CD4-positive, CD25-positive, alpha-beta regulatory T cell (primary cell): ENCODE results near the gene TMEM201. TPM values are rescaled to one million over a fixed set of nuclear protein-coding genes. Genes with fewer than 3 reads are reported as not detected.
A peak's percentile ranks its signal among the peaks of the same experiment; 100 is the strongest.
"Not testable (repeated sequence)": the region's sequence is repeated elsewhere in the genome, so short reads cannot be mapped to it uniquely, and the experiment has no call there.

Experiments
- ATAC-seq, 2 donors: fragments of 150-1000 bp; cut with Tn5 transposase; one replicate each; pipeline ENCODE4 v1.10.0; 2021; ENCODE audit warnings: low read depth in 2 of 2, moderate number of reproducible peaks in 2 of 2, moderate library complexity in 1 of 2
- DNase-seq, 3 donors: peaks; one replicate each; pipeline versions ENCODE4 v3.0.0 to v3.0.0-alpha.2; 2012 to 2022; ENCODE audit warnings: mixed read lengths in 1 of 3
- H3K27ac ChIP-seq: one replicate; pipeline ENCODE4 v1.7.0; 2013; ENCODE audit warnings: mild to moderate bottlenecking, low read length; ENCODE audit not compliant: insufficient read depth, poor library complexity, severe bottlenecking
- H3K27me3 ChIP-seq: one replicate; pipeline ENCODE4 v1.7.0; 2013; ENCODE audit warnings: low read length; ENCODE audit not compliant: control insufficient read depth, insufficient read depth
- H3K36me3 ChIP-seq: one replicate; pipeline ENCODE4 v1.7.0; 2013; ENCODE audit warnings: mild to moderate bottlenecking, low read length, moderate library complexity; ENCODE audit not compliant: control insufficient read depth, insufficient read depth
- H3K4me1 ChIP-seq: 2 replicates; pipeline ENCODE4 v1.7.0; 2013; ENCODE audit warnings: mild to moderate bottlenecking, low read length; ENCODE audit not compliant: insufficient read depth, control insufficient read depth, poor library complexity, severe bottlenecking
- H3K4me3 ChIP-seq: one replicate; pipeline ENCODE4 v1.7.0; 2013; ENCODE audit warnings: low read depth, mild to moderate bottlenecking, low read length, moderate library complexity
- H3K9me3 ChIP-seq, 2 experiments: 1 replicate in 1 of 2; 2 replicates in 1 of 2; pipeline ENCODE4 v1.7.0; 2013; ENCODE audit warnings: low read length in 2 of 2, mild to moderate bottlenecking in 1 of 2, moderate library complexity in 1 of 2; ENCODE audit not compliant: control insufficient read depth in 2 of 2
- H3K27ac Mint-ChIP-seq, 3 donors: one replicate each; pipeline ENCODE4 v1.8.0; 2020 to 2022; ENCODE audit warnings: mild to moderate bottlenecking in 3 of 3, mixed read lengths in 3 of 3, moderate library complexity in 2 of 3
- H3K27me3 Mint-ChIP-seq: one replicate; pipeline ENCODE4 v1.8.0; 2022; ENCODE audit warnings: mild to moderate bottlenecking, mixed read lengths
- H3K36me3 Mint-ChIP-seq: one replicate; pipeline ENCODE4 v1.8.0; 2020; ENCODE audit warnings: mixed read lengths
- H3K4me1 Mint-ChIP-seq, 4 donors: one replicate each; pipeline ENCODE4 v1.8.0; 2020 to 2022; ENCODE audit warnings: mixed read lengths in 4 of 4, mild to moderate bottlenecking in 1 of 4
- H3K4me3 Mint-ChIP-seq, 4 donors: one replicate each; pipeline ENCODE4 v1.8.0; 2020 to 2022; ENCODE audit warnings: mild to moderate bottlenecking in 4 of 4, mixed read lengths in 4 of 4, moderate library complexity in 3 of 4
- H3K9me3 Mint-ChIP-seq, 7 donors: one replicate each; pipeline ENCODE4 v1.8.0; 2020 to 2022; ENCODE audit warnings: mixed read lengths in 7 of 7, mild to moderate bottlenecking in 3 of 7, moderate library complexity in 2 of 7
- polyA plus RNA-seq, 4 donors: library from polyadenylated mRNA; unstranded; fragments of 300-500 nt; fragmentation: Illumina TruSeq; gene quantifications; one replicate each; pipeline ENCODE4 v1.2.3, GENCODE V29; 2021
- total RNA-seq: library from RNA; stranded (reverse); gene quantifications from one replicate; pipeline ENCODE4 v1.2.3, GENCODE V29; 2022

The TMEM201 gene
- total and polyA plus RNA-seq, 5 donors from 2014 or later: 1.1 to 12.1 (median 1.5) TPM

- H3K4me3 Mint-ChIP-seq: no peak overlapping the region
- no peaks in the 10 kb centered on the region for H3K9me3 Mint-ChIP-seq
- no peaks in the 10 kb centered on the region for H3K27me3 Mint-ChIP-seq
- Histone ChIP-seq H3K4me3 (no peak overlapping the region), H3K9me3 (no peaks in the 10 kb centered on the region), H3K27me3 (no peaks in the 10 kb centered on the region), H3K4me1 (no peaks in the 10 kb centered on the region), H3K27ac (no peak overlapping the region), H3K36me3 (peaks cover 19% of the 10 kb centered on the region)
- ATAC-seq (no peak), DNase-seq (no peak)
- no peak overlapping the region for H3K27ac Mint-ChIP-seq
- peaks cover 5 to 17% (median 8%) of the 10 kb centered on the region in 4 donors for H3K4me1 Mint-ChIP-seq
- H3K36me3 Mint-ChIP-seq: peaks cover 23% of the 10 kb centered on the region
Observed at GRCh38 chr1:9553736-9554144, 35.0 kb upstream of the TMEM201 start.

GRCh38 chr1:9555942-9556341, 32.8 kb upstream of the TMEM201 start:
- Histone ChIP-seq H3K9me3 (no peaks in the 10 kb centered on the region), H3K27me3 (no peaks in the 10 kb centered on the region), H3K36me3 (peaks cover 19% of the 10 kb centered on the region), H3K4me1 (peaks cover 7% of the 10 kb centered on the region), H3K4me3 (no peak overlapping the region), H3K27ac (no peak overlapping the region)
- H3K27me3 Mint-ChIP-seq: no peaks in the 10 kb centered on the region
- no peak for ATAC-seq
- H3K4me3 Mint-ChIP-seq: no peak overlapping the region
- no peaks in the 10 kb centered on the region for H3K9me3 Mint-ChIP-seq
- peaks cover 5 to 28% (median 18%) of the 10 kb centered on the region in 4 donors for H3K4me1 Mint-ChIP-seq
- no peak for DNase-seq
- H3K27ac Mint-ChIP-seq: no peak overlapping the region
- H3K36me3 Mint-ChIP-seq: peaks cover 28% of the 10 kb centered on the region

DNA sequence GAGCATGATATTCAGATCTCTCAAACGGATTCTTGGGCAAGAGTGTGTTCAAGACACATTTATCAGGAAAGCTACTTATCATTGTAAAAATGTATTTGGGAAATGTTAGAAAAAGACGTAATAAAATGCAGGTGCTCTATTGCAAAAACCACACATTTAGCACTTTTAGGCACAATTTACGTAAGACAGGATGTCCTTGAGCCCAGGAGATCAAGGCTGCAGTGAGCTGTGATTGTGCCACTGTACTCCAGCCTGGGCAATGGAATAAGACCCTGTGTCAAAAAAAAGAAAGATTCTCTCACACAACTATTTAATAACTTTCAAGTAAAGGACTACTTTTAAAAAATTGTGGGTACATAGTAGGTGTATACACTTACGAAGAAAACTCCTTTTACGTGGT, 31.1 kb upstream of the TMEM201 start:
- H3K4me3 ChIP-seq: no peak overlapping the region
- no peak overlapping the region for H3K27ac ChIP-seq
- no peak overlapping the region for H3K27ac Mint-ChIP-seq
- no peak for DNase-seq
- no peaks in the 10 kb centered on the region for H3K27me3 ChIP-seq
- H3K4me3 Mint-ChIP-seq: no peak overlapping the region
- H3K27me3 Mint-ChIP-seq: no peaks in the 10 kb centered on the region
- no peaks in the 10 kb centered on the region for H3K9me3 ChIP-seq
- no peak for ATAC-seq
- peaks cover 0 to 24% (median 17%) of the 10 kb centered on the region in 4 donors for H3K4me1 Mint-ChIP-seq
- H3K4me1 ChIP-seq: peaks cover 7% of the 10 kb centered on the region
- no peaks in the 10 kb centered on the region for H3K9me3 Mint-ChIP-seq
- peaks cover 25% of the 10 kb centered on the region for H3K36me3 Mint-ChIP-seq
- peaks cover 19% of the 10 kb centered on the region for H3K36me3 ChIP-seq

GRCh38 chr1:9558271-9558945, 30.3 kb upstream of the TMEM201 start:
- Mint-ChIP-seq H3K27ac (peak overlapping the region; percentile 16 to 57 (median 24)), H3K9me3 (no peaks in the 10 kb centered on the region), H3K27me3 (no peaks in the 10 kb centered on the region), H3K36me3 (peaks cover 25% of the 10 kb centered on the region), H3K4me1 (peaks cover 0 to 24% (median 18%) of the 10 kb centered on the region in 4 donors), H3K4me3 (peak overlapping the region in 1 of 4 donors; percentile 4)
- Histone ChIP-seq H3K27ac (no peak overlapping the region), H3K36me3 (peaks cover 19% of the 10 kb centered on the region), H3K4me3 (no peak overlapping the region), H3K9me3 (no peaks in the 10 kb centered on the region), H3K27me3 (no peaks in the 10 kb centered on the region), H3K4me1 (peaks cover 7% of the 10 kb centered on the region)
- no peak for DNase-seq
- peak; percentile 40 to 44 for ATAC-seq

DNA sequence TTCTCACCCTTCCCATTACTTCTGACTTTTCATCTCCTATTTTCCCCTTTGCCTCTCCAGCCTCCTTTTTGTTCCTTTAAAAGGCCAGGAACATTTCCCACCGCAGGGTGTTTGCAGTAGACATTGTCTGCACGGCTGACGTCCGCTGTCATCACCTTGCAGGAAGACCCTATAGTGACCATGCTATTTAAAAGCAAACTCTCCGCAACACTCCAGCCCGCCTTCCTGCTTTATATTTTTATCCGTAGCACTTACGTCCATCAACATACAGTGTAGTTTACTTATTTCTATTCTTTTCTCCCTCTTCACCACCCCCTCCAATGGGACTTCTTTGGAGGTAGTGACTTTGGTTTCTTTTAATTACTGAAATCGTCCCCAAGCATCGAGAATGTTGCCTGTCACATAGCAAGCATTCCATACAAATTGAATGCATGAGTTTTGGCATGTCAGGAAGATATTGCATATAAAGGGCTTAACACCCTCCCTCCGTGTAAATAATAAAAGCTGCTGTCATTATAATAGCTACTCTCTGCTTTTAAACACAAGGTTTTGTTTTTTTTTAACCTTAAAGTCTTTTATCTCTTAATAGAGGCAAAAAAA, 29.7 kb upstream of the TMEM201 start:
- peak overlapping the region in 3 of 4 donors; percentile 21 to 53 (median 40) for H3K4me3 Mint-ChIP-seq
- ATAC-seq: no peak
- Histone ChIP-seq H3K9me3 (no peaks in the 10 kb centered on the region), H3K27ac (no peak overlapping the region), H3K36me3 (peaks cover 16% of the 10 kb centered on the region), H3K4me3 (no peak overlapping the region), H3K4me1 (peaks cover 7% of the 10 kb centered on the region), H3K27me3 (no peaks in the 10 kb centered on the region)
- DNase-seq: no peak
- peaks cover 0 to 24% (median 18%) of the 10 kb centered on the region in 4 donors for H3K4me1 Mint-ChIP-seq
- no peaks in the 10 kb centered on the region for H3K27me3 Mint-ChIP-seq
- H3K36me3 Mint-ChIP-seq: peaks cover 20% of the 10 kb centered on the region
- peak overlapping the region; percentile 16 to 57 (median 24) for H3K27ac Mint-ChIP-seq
- no peaks in the 10 kb centered on the region for H3K9me3 Mint-ChIP-seq

DNA sequence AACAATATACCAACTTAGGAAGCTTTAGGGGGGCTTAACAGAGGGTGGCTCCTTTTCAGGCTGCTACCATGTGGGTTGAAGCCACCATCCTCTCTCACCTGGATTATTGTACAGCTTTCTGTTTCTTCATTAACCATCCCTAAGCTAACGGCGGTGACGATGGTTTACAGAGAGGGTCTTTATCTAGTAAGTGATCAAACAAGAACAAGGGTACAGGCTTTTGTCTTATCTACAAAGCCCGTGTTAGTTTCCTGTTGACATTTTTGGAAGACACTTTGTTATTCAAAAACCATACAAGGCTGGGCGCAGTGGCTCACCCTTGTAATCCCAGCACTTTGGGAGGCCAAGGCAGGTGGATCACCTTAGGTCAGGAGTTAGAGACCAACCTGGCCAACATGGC, 29.0 kb upstream of the TMEM201 start:
- Histone ChIP-seq H3K36me3 (peaks cover 13% of the 10 kb centered on the region), H3K9me3 (no peaks in the 10 kb centered on the region), H3K27ac (no peak overlapping the region), H3K27me3 (no peaks in the 10 kb centered on the region), H3K4me1 (peaks cover 7% of the 10 kb centered on the region), H3K4me3 (no peak overlapping the region)
- Mint-ChIP-seq H3K4me1 (peaks cover 0 to 24% (median 18%) of the 10 kb centered on the region in 4 donors), H3K4me3 (peak overlapping the region in 1 of 4 donors; percentile 21), H3K36me3 (peaks cover 20% of the 10 kb centered on the region), H3K27me3 (no peaks in the 10 kb centered on the region), H3K9me3 (no peaks in the 10 kb centered on the region), H3K27ac (peak overlapping the region in 2 of 3 donors; percentile 57 to 65)
- no peak for ATAC-seq
- DNase-seq: peak in 1 of 3 donors; percentile 24

DNA sequence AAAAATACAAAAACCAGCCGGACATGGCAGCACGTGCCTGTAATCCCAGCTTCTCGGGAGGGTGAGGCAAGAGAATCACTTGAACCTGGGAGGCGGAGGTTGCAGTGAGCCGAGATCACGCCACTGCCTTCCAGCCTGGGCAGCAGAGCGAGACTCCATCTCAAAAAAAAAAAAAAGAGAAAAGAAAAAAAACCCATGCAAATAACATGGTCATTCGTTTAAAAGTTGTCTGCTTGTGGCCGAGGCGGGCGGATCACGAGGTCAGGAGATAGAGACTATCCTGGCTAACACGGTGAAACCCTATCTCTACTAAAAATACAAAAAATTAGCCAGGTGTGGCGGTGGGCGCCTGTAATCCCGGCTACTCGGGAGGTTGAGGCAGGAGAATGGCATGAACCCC, 28.6 kb upstream of the TMEM201 start:
- not testable (repeated sequence) for H3K4me3 ChIP-seq, H3K9me3 ChIP-seq, H3K9me3 Mint-ChIP-seq, H3K27ac ChIP-seq, ATAC-seq, H3K27me3 ChIP-seq, H3K27me3 Mint-ChIP-seq, H3K4me1 ChIP-seq, H3K4me3 Mint-ChIP-seq, DNase-seq
- Mint-ChIP-seq H3K36me3 (peaks cover 19% of the 10 kb centered on the region), H3K27ac (peak overlapping the region in 2 of 3 donors; percentile 57 to 65), H3K4me1 (peaks cover 0 to 24% (median 18%) of the 10 kb centered on the region in 4 donors)
- H3K36me3 ChIP-seq: peaks cover 12% of the 10 kb centered on the region
